IMR-90 (cell line): Measurements from ENCODE around the gene CDC45. TPM values are rescaled to one million over a fixed set of nuclear protein-coding genes. Genes with fewer than 3 reads are reported as not detected.

Experiments
- ATAC-seq: fragments of 200-7000 bp; cut with Tn5 transposase; 2 replicates; pipeline ENCODE4 v1.9.1; 2020; ENCODE audit warnings: low read depth, mild to moderate bottlenecking, moderate library complexity
- BruUV-seq: library from RNA; stranded (reverse); fragments of 400-500 nt; replicated peaks from 2 replicates; lab custom pipeline; 2021; lab: Mats Ljungman, UMichigan
- CTCF ChIA-PET: fragments of 300-600 bp; formaldehyde crosslinking; extraction: SDS; loops from one replicate; lab custom pipeline; 2021; ENCODE audit warnings: antibody characterized with exemption; lab: Yijun Ruan, JAX
- POLR2A ChIA-PET: fragments of 300-600 bp; sonication (Branson Sonifier 250); formaldehyde crosslinking; loops from one replicate; lab custom pipeline; 2022; ENCODE audit warnings: antibody characterized with exemption; ENCODE audit not compliant: unreplicated experiment; lab: Charles Lee
- DNase-seq: peaks from one replicate; pipeline ENCODE4 v3.0.0; 2013
- H2AFZ ChIP-seq: replicated peaks from 2 replicates; pipeline ENCODE3; 2013; ENCODE audit warnings: low read length, mild to moderate bottlenecking; ENCODE audit not compliant: poor library complexity
- H2AK5ac ChIP-seq: 2 replicates; pipeline ENCODE4 v1.6.1; 2013; ENCODE audit warnings: low read depth, low read length, inconsistent platforms
- H2AK9ac ChIP-seq: replicated peaks from 2 replicates; pipeline ENCODE3; 2013; ENCODE audit warnings: mild to moderate bottlenecking, low read depth, low read length, moderate library complexity; ENCODE audit not compliant: poor library complexity
- H2BK120ac ChIP-seq: 2 replicates; pipeline ENCODE4 v1.6.1; 2013; ENCODE audit warnings: low read depth, low read length, inconsistent platforms
- H2BK15ac ChIP-seq: 3 replicates; pipeline ENCODE4 v1.6.1; 2013; ENCODE audit warnings: low read depth, low read length, inconsistent platforms
- H2BK20ac ChIP-seq: 2 replicates; pipeline ENCODE4 v1.6.1; 2013; ENCODE audit warnings: low read depth, mild to moderate bottlenecking, inconsistent platforms, low read length, moderate library complexity
- H2BK5ac ChIP-seq: 2 replicates; pipeline ENCODE4 v1.6.1; 2013; ENCODE audit warnings: mild to moderate bottlenecking, low read depth, low read length, inconsistent platforms; ENCODE audit not compliant: poor library complexity, severe bottlenecking
- H3K14ac ChIP-seq: replicated peaks from 2 replicates; pipeline ENCODE4 v1.6.1; 2013; ENCODE audit warnings: low read depth, low read length, inconsistent platforms
- H3K18ac ChIP-seq: 2 replicates; pipeline ENCODE4 v1.6.1; 2013; ENCODE audit warnings: low read depth, low read length, control low read depth
- H3K23ac ChIP-seq: 2 replicates; pipeline ENCODE4 v1.6.1; 2013; ENCODE audit warnings: low read depth, low read length, inconsistent platforms
- H3K27ac ChIP-seq: 2 replicates; pipeline ENCODE4 v1.5.1; 2013; ENCODE audit warnings: mild to moderate bottlenecking, control low read depth, low read length; ENCODE audit not compliant: insufficient read depth
- H3K27me3 ChIP-seq: 2 replicates; pipeline ENCODE4 v1.6.1; 2013; ENCODE audit warnings: low read length; ENCODE audit not compliant: control insufficient read depth, insufficient read depth
- H3K36me3 ChIP-seq: 2 replicates; pipeline ENCODE4 v1.6.1; 2013; ENCODE audit warnings: low read length, mixed read lengths; ENCODE audit not compliant: control insufficient read depth, insufficient read depth
- H3K4ac ChIP-seq: 2 replicates; pipeline ENCODE4 v1.6.1; 2013; ENCODE audit warnings: low read depth, low read length, inconsistent platforms
- H3K4me1 ChIP-seq: 2 replicates; pipeline ENCODE4 v1.6.1; 2013; ENCODE audit warnings: low read length, mixed read lengths; ENCODE audit not compliant: control insufficient read depth, insufficient read depth
- H3K4me2 ChIP-seq: 2 replicates; pipeline ENCODE4 v1.6.1; 2013; ENCODE audit warnings: low read depth, mild to moderate bottlenecking, control low read depth, low read length, moderate library complexity
- H3K4me3 ChIP-seq: 2 replicates; pipeline ENCODE4 v1.5.1; 2013; ENCODE audit warnings: low read depth, mild to moderate bottlenecking, control low read depth, low read length, moderate library complexity; ENCODE audit not compliant: insufficient read depth
- H3K56ac ChIP-seq: 2 replicates; pipeline ENCODE4 v1.6.1; 2013; ENCODE audit warnings: low read length, inconsistent platforms; ENCODE audit not compliant: insufficient read depth; ENCODE audit errors: extremely low read depth
- H3K79me1 ChIP-seq, 2 experiments: 2 replicates each; pipeline ENCODE4 v1.6.1; 2013; ENCODE audit warnings: low read length in 2 of 2, inconsistent platforms in 1 of 2, low read depth in 1 of 2
- H3K9ac ChIP-seq: 2 replicates; pipeline ENCODE4 v1.6.1; 2013; ENCODE audit warnings: low read depth, low read length, control low read depth
- H3K9me1 ChIP-seq: 2 replicates; pipeline ENCODE4 v1.6.1; 2013; ENCODE audit warnings: low read length, inconsistent platforms; ENCODE audit not compliant: insufficient read depth
- H3K9me3 ChIP-seq: 2 replicates; pipeline ENCODE4 v1.6.1; 2013; ENCODE audit warnings: low read length; ENCODE audit not compliant: control insufficient read depth, insufficient read depth
- H4K20me1 ChIP-seq: 2 replicates; pipeline ENCODE4 v1.6.1; 2013; ENCODE audit warnings: low read length, inconsistent platforms; ENCODE audit not compliant: insufficient read depth
- H4K5ac ChIP-seq: 2 replicates; pipeline ENCODE4 v1.6.1; 2013; ENCODE audit warnings: mild to moderate bottlenecking, low read depth, low read length, control low read depth
- H4K8ac ChIP-seq, 2 experiments: 2 replicates each; pipeline ENCODE4 v1.6.1; 2013; ENCODE audit warnings: low read depth in 2 of 2, low read length in 2 of 2, control low read depth in 1 of 2, inconsistent platforms in 1 of 2
- H4K91ac ChIP-seq: 2 replicates; pipeline ENCODE4 v1.6.1; 2013; ENCODE audit warnings: low read depth, low read length, inconsistent platforms; ENCODE audit not compliant: insufficient read depth
- BHLHE40 ChIP-seq: fragments of 150-350 bp; IDR thresholded peaks from 2 replicates; pipeline ENCODE4 v1.6.1; 2016; ENCODE audit warnings: mild to moderate bottlenecking, low read depth, low read length
- CEBPB ChIP-seq: IDR thresholded peaks from 2 replicates; pipeline ENCODE4 v1.6.1; 2012; ENCODE audit warnings: low read depth, low read length, improper control_type of control experiment
- CHD1 ChIP-seq: IDR thresholded peaks from 2 replicates; pipeline ENCODE4 v1.6.1; 2012; ENCODE audit warnings: low read depth, low read length, improper control_type of control experiment
- CTCF ChIP-seq: conservative IDR thresholded peaks from 2 replicates; pipeline ENCODE4 v1.5.1; 2012; ENCODE audit warnings: mild to moderate bottlenecking, low read depth, low read length, improper control_type of control experiment
- ELK1 ChIP-seq: fragments of 150-350 bp; IDR thresholded peaks from 2 replicates; pipeline ENCODE4 v1.6.1; 2016; ENCODE audit warnings: low read depth, mild to moderate bottlenecking, low read length, moderate library complexity, borderline replicate concordance
- FOS ChIP-seq: fragments of 150-350 bp; IDR thresholded peaks from 2 replicates; pipeline ENCODE4 v1.6.1; 2016; ENCODE audit warnings: low read depth, low read length
- MAFK ChIP-seq: IDR thresholded peaks from 2 replicates; pipeline ENCODE4 v1.6.1; 2012; ENCODE audit warnings: low read depth, low read length, improper control_type of control experiment
- MAZ ChIP-seq: IDR thresholded peaks from 2 replicates; pipeline ENCODE4 v1.6.1; 2012; ENCODE audit warnings: low read depth, mild to moderate bottlenecking, low read length, improper control_type of control experiment, moderate library complexity, borderline replicate concordance
- MXI1 ChIP-seq: IDR thresholded peaks from 2 replicates; pipeline ENCODE4 v1.6.1; 2012; ENCODE audit warnings: low read depth, mild to moderate bottlenecking, low read length, moderate library complexity, borderline replicate concordance
- NFE2L2 ChIP-seq: fragments of 150-350 bp; IDR thresholded peaks from 2 replicates; pipeline ENCODE4 v1.6.1; 2016; ENCODE audit warnings: low read depth, mild to moderate bottlenecking, low read length
- POLR2A ChIP-seq: IDR thresholded peaks from 2 replicates; pipeline ENCODE4 v1.6.1; 2012; ENCODE audit warnings: mild to moderate bottlenecking, low read depth, low read length
- RAD21 ChIP-seq: IDR thresholded peaks from 2 replicates; pipeline ENCODE4 v1.6.1; 2012; ENCODE audit warnings: low read length, improper control_type of control experiment
- RCOR1 ChIP-seq: IDR thresholded peaks from 2 replicates; pipeline ENCODE4 v1.6.1; 2012; ENCODE audit warnings: mild to moderate bottlenecking, low read length, improper control_type of control experiment; ENCODE audit not compliant: insufficient replicate concordance
- RFX5 ChIP-seq: IDR thresholded peaks from 2 replicates; pipeline ENCODE4 v1.8.0; 2012; ENCODE audit warnings: low read depth, mild to moderate bottlenecking, low read length, moderate library complexity
- SMC3 ChIP-seq: fragments of 150-350 bp; IDR thresholded peaks from 2 replicates; pipeline ENCODE4 v1.6.1; 2016; ENCODE audit warnings: low read depth, mild to moderate bottlenecking, antibody characterized with exemption, low read length, moderate library complexity
- USF2 ChIP-seq: fragments of 150-350 bp; IDR thresholded peaks from 2 replicates; pipeline ENCODE4 v1.6.1; 2017; ENCODE audit warnings: mild to moderate bottlenecking, antibody characterized with exemption, low read length, low read depth
- WGBS, 2 experiments: methylation state at CpG; one replicate each; pipeline versions ENCODE4 v1.1.5 to v1.1.7; 2013; ENCODE audit warnings: missing lambda C conversion rate in 2 of 2; ENCODE audit not compliant: insufficient read length in 1 of 2; ENCODE audit errors: extremely low coverage in 2 of 2; 5-methylcytosine and 5-hydroxymethylcytosine counted together
- dilution Hi-C: fragments of 300-500 bp; cut with HindIII; formaldehyde crosslinking; loops from one replicate; pipeline ENCODE4 v1.14.3; 2018; ENCODE audit warnings: low sequenced_read_pairs; ENCODE audit not compliant: unreplicated experiment
- in situ Hi-C: fragments of 300-500 bp; cut with MboI; formaldehyde crosslinking; loops from 3 replicates; pipeline ENCODE4 v1.14.3; 2019; ENCODE audit warnings: low sequenced_read_pairs, inconsistent platforms, mixed read lengths
- intact Hi-C: fragments of 100-400 bp; cut with micrococcal nuclease; formaldehyde crosslinking; loops from 2 replicates; pipeline ENCODE4 v1.10.0; 2022
- polyA plus RNA-seq, 3 experiments: library from polyadenylated mRNA; depleted of rRNA; stranded (reverse); fragments of >200 nt; gene quantifications; 2 replicates each; pipeline ENCODE4 v1.2.3, GENCODE V29; 2012; ENCODE audit warnings: low replicate concordance in 1 of 3
- total RNA-seq: library from RNA; depleted of rRNA; stranded (reverse); fragments of >200 nt; gene quantifications from 2 replicates; pipeline ENCODE4 v1.2.3, GENCODE V29; 2012

Gene CDC45
- total and polyA plus RNA-seq, 2 of the 4 experiments (the other 2 are of a cell fraction) = 22.7 to 44.6 TPM

- Histone ChIP-seq H3K23ac (no peak overlapping the region), H4K91ac (no peak overlapping the region), H3K14ac (no peak overlapping the region), H3K79me1 (no peaks in the 10 kb centered on the region), H3K9ac (no peak overlapping the region), H3K56ac (no peak overlapping the region), H4K5ac (no peak overlapping the region), H2BK20ac (no peak overlapping the region), H3K4me1 (no peaks in the 10 kb centered on the region), H4K8ac (no peak overlapping the region), H4K20me1 (no peaks in the 10 kb centered on the region), H2BK5ac (no peak overlapping the region), H3K4me3 (no peak overlapping the region), H2AK5ac (no peak overlapping the region), H3K9me3 (no peaks in the 10 kb centered on the region), H3K4me2 (no peak overlapping the region), H3K36me3 (no peaks in the 10 kb centered on the region), H3K18ac (no peak overlapping the region), H2BK15ac (no peak overlapping the region), H3K9me1 (no peaks in the 10 kb centered on the region), H3K4ac (no peak overlapping the region), H2AK9ac (no peak overlapping the region), H3K27me3 (peaks cover 8% of the 10 kb centered on the region), H2BK120ac (no peak overlapping the region), H2AFZ (no peak overlapping the region), H3K27ac (no peak overlapping the region)
- ATAC-seq (no peak), DNase-seq (no peak)
- ChIA-PET POLR2A (no interaction called here), CTCF (interaction anchor here (1.0 kb wide), 1 partner anchor 90 kb away, joined by 3 read pairs; no protein-coding TSS in a partner anchor)
- in situ Hi-C loops (no loop called here), dilution Hi-C loops (no loop called here), intact Hi-C loops (no loop called here)
- no TSS peak for BruUV-seq
- 83% methylated on average over 1 of the region's 8 CpGs; no CpG with 5 or more reads in 1 of the 2 experiments for WGBS, 2 experiments
- TF ChIP-seq POLR2A = no peak
- no peak for TF ChIP-seq ELK1
- TF ChIP-seq RAD21 = no peak
- TF ChIP-seq NFE2L2 = no peak
- TF ChIP-seq BHLHE40 = no peak
- no peak for TF ChIP-seq SMC3
- TF ChIP-seq MAZ = no peak
- TF ChIP-seq MXI1 = no peak
- no peak for TF ChIP-seq CHD1
- TF ChIP-seq USF2 = no peak
- TF ChIP-seq FOS = no peak
- no peak for TF ChIP-seq RCOR1
- TF ChIP-seq CEBPB = no peak
- no peak for TF ChIP-seq RFX5
- no peak for TF ChIP-seq MAFK
- no peak for TF ChIP-seq CTCF
Measured at GRCh38 chr22:19533049-19533626, 53.4 kb downstream of the CDC45 start.
